Measurements from ENCODE around the gene MLLT11. TPM values are rescaled to one million over a fixed set of nuclear protein-coding genes. Genes with fewer than 3 reads are reported as not detected.

Gene MLLT11
- total RNA-seq, 2 donors from 2014 or later: 16.5 to 19.2 TPM

DNA sequence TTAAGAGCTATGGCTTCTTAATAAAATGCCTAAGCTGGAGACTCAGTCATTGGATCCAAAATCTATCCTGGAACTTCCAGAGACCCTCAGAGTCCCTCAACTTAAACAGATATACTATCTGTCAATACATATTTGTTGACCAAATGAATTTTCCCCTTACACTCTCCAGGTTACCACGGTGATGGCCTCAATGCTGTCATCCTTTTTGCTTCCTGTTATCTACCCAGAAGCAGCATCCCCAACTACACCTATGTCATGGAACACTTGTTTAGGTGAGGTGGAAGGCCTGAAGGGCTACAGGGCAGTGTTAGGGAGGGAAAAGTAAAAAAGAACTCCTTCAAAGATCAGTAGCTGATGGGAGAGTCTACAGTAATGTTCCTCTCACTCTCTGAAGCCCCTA, 17.0 kb upstream of the MLLT11 start:
- Mint-ChIP-seq H3K27ac (no peak overlapping the region), H3K4me3 (no peak overlapping the region), H3K4me1 (peaks cover 23% of the 10 kb centered on the region), H3K9me3 (no peaks in the 10 kb centered on the region), H3K27me3 (ENCODE audit: insufficient read depth) (no peaks in the 10 kb centered on the region), H3K36me3 (ENCODE audit: low read depth) (no peaks in the 10 kb centered on the region)
- Histone ChIP-seq H3K9me3 (ENCODE audit: control insufficient read depth, low read length) (no peaks in the 10 kb centered on the region), H3K27me3 (ENCODE audit: control insufficient read depth, insufficient read depth, low read length, poor library complexity, severe bottlenecking) (no peaks in the 10 kb centered on the region), H3K4me3 (ENCODE audit: low read length) (no peak overlapping the region), H3K9ac (ENCODE audit: extremely low read depth, low read length, poor library complexity, severe bottlenecking) (no peak overlapping the region), H3K36me3 (ENCODE audit: control insufficient read depth, insufficient read depth, low read length) (no peaks in the 10 kb centered on the region), H3K4me1 (ENCODE audit: control insufficient read depth, insufficient read depth, low read length) (no peaks in the 10 kb centered on the region), H3K27ac (ENCODE audit: low read depth, low read length) (no peak overlapping the region)
- WGBS, 2 experiments (ENCODE audit: insufficient coverage in 1 of 2, insufficient read length in 1 of 2): 89% methylated on average over 1 of the region's 1 CpG; no CpG with 5 or more reads in 1 of the 2 experiments
- DNase-seq: no peak
- no peak for TF ChIP-seq CTCF (conservative IDR thresholded peaks at IDR 0.05)

DNA sequence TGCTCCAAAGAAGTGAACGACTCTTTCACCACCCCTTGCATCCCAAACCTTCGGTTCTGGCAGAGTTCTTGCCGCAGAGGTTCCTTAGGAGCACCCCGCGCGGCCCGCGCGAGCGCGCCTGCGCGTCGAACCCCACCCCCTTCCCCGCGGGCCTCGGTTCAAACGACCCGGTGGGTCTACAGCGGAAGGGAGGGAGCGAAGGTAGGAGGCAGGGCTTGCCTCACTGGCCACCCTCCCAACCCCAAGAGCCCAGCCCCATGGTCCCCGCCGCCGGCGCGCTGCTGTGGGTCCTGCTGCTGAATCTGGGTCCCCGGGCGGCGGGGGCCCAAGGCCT, 12.6 kb upstream of the MLLT11 start, which contains the start of gene C1orf56:
Gene C1orf56 (plus strand): TSS at position 161 of the 334 bp plus-strand sequence. CDS start 97 bp downstream, at position 258.
- peak; percentile 90 for DNase-seq
- H3K27ac ChIP-seq (ENCODE audit: low read depth, low read length): peak within 1 kb of the TSS; percentile 55
- H3K9me3 ChIP-seq (ENCODE audit: control insufficient read depth, low read length): no peaks in the 10 kb centered on the region
- 3 to 10% methylated on average over 2 to 28 of the region's 29 CpGs for WGBS, 2 experiments (ENCODE audit: insufficient coverage in 1 of 2, insufficient read length in 1 of 2)
- TF ChIP-seq CTCF (conservative IDR thresholded peaks at IDR 0.05): no peak
- no peaks in the 10 kb centered on the region for H3K9me3 Mint-ChIP-seq
- no peaks in the 10 kb centered on the region for H3K27me3 ChIP-seq (ENCODE audit: control insufficient read depth, insufficient read depth, low read length, poor library complexity, severe bottlenecking)
- H3K36me3 ChIP-seq (ENCODE audit: control insufficient read depth, insufficient read depth, low read length): peaks cover 18% of the 10 kb centered on the region
- H3K4me1 ChIP-seq (ENCODE audit: control insufficient read depth, insufficient read depth, low read length): no peaks in the 10 kb centered on the region
- H3K4me3 Mint-ChIP-seq: peak within 1 kb of the TSS; percentile 92
- H3K4me3 ChIP-seq (ENCODE audit: low read length): peak within 1 kb of the TSS; percentile 89
- H3K27me3 Mint-ChIP-seq (ENCODE audit: insufficient read depth): no peaks in the 10 kb centered on the region
- H3K9ac ChIP-seq (ENCODE audit: extremely low read depth, low read length, poor library complexity, severe bottlenecking): peak within 1 kb of the TSS; percentile 67
- H3K4me1 Mint-ChIP-seq: peaks cover 18% of the 10 kb centered on the region
- H3K36me3 Mint-ChIP-seq (ENCODE audit: low read depth): peaks cover 16% of the 10 kb centered on the region
- peak within 1 kb of the TSS; percentile 97 for H3K27ac Mint-ChIP-seq

- WGBS, 2 experiments (ENCODE audit: insufficient coverage in 1 of 2, insufficient read length in 1 of 2): 4 to 5% methylated on average over 29 to 48 of the region's 48 CpGs
- H3K27ac ChIP-seq (ENCODE audit: low read depth, low read length): peak overlapping the region; percentile 55
- peak overlapping the region; percentile 92 for H3K4me3 Mint-ChIP-seq
- H3K9ac ChIP-seq (ENCODE audit: extremely low read depth, low read length, poor library complexity, severe bottlenecking): peak overlapping the region; percentile 67
- peak; percentile 80 for TF ChIP-seq CTCF (conservative IDR thresholded peaks at IDR 0.05)
- H3K36me3 Mint-ChIP-seq (ENCODE audit: low read depth): peaks cover 21% of the 10 kb centered on the region
- DNase-seq: peak; percentile 91
- H3K36me3 ChIP-seq (ENCODE audit: control insufficient read depth, insufficient read depth, low read length): peaks cover 23% of the 10 kb centered on the region
- H3K27me3 Mint-ChIP-seq (ENCODE audit: insufficient read depth): no peaks in the 10 kb centered on the region
- peaks cover 18% of the 10 kb centered on the region for H3K4me1 Mint-ChIP-seq
- H3K4me1 ChIP-seq (ENCODE audit: control insufficient read depth, insufficient read depth, low read length): no peaks in the 10 kb centered on the region
- peak overlapping the region; percentile 97 for H3K27ac Mint-ChIP-seq
- no peaks in the 10 kb centered on the region for H3K27me3 ChIP-seq (ENCODE audit: control insufficient read depth, insufficient read depth, low read length, poor library complexity, severe bottlenecking)
- no peaks in the 10 kb centered on the region for H3K9me3 Mint-ChIP-seq
- peak overlapping the region; percentile 89 for H3K4me3 ChIP-seq (ENCODE audit: low read length)
- no peaks in the 10 kb centered on the region for H3K9me3 ChIP-seq (ENCODE audit: control insufficient read depth, low read length)
Observed at GRCh38 chr1:151047925-151048644, 12.1 kb upstream of the MLLT11 start.

All from endodermal cell (in vitro differentiated cells).